ENCODE data around the gene HECTD4.

HECTD4 gene

DNA sequence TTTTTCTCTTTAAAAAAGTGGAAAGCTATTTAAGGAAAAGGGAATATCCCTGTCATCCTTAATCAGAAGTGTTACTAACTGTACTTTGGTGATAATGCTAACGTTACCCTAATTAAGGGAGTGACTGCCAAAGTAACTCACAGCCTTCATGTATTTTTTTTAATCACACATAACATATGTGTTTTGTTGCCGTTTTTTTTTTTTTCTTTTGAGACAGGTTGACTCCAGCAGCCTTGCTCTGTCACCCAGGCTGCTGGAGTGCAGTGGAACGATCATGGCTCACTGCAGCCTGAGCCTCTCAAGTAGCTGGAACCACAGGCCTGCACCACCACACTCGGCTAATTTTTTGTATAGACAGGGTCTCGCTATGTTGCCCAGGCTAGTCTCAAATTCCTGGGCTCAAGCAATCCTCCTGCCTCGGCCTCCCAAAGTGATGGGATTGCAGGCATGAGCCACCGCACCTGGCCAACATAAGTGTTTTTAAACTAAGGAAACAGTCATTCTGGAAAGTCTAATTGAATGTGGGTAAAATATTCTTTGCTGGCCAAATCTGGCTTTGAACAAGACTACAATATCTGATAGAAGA is 56.5 kb downstream of the HECTD4 start:
- H3K4me3 ChIP-seq (replicated peaks; ENCODE audit: low read depth, low read length), result no peak overlapping the region
- TF ChIP-seq, protein P1, sequence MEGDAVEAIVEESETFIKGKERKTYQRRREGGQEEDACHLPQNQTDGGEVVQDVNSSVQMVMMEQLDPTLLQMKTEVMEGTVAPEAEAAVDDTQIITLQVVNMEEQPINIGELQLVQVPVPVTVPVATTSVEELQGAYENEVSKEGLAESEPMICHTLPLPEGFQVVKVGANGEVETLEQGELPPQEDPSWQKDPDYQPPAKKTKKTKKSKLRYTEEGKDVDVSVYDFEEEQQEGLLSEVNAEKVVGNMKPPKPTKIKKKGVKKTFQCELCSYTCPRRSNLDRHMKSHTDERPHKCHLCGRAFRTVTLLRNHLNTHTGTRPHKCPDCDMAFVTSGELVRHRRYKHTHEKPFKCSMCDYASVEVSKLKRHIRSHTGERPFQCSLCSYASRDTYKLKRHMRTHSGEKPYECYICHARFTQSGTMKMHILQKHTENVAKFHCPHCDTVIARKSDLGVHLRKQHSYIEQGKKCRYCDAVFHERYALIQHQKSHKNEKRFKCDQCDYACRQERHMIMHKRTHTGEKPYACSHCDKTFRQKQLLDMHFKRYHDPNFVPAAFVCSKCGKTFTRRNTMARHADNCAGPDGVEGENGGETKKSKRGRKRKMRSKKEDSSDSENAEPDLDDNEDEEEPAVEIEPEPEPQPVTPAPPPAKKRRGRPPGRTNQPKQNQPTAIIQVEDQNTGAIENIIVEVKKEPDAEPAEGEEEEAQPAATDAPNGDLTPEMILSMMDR (IDR thresholded peaks at IDR 0.05; ENCODE audit: insufficient read depth, low read length, poor library complexity, severe bottlenecking), result no peak
- no peaks in the 10 kb centered on the region for H3K36me3 ChIP-seq (ENCODE audit: control insufficient read depth, insufficient read depth, low read length)
- H3K27me3 ChIP-seq (replicated peaks; ENCODE audit: control insufficient read depth, insufficient read depth, low read length), result no peaks in the 10 kb centered on the region
- DNase-seq (ENCODE audit: extremely low read depth, insufficient read length), result no peak

DNA sequence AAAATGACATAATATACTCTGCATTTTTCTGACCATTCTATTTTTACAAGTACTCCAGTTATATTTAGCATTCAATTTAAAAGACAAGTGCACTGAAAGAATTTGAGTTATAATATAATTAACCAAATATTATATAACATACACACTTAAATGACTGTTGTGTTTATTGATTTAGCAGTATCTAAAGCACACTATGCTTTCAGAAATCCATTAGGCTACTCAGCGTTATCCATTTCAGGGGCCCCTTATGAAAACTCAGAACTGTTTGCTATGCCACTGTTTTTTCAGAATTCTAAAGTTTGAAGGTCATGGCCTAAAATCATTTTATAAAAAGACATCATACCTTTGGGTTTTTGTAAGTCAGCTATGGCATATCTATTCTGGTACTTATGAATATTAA is 57.1 kb downstream of the HECTD4 start:
- TF ChIP-seq, protein P1 (IDR thresholded peaks at IDR 0.05; ENCODE audit: insufficient read depth, low read length, poor library complexity, severe bottlenecking), result no peak
- H3K27me3 ChIP-seq (replicated peaks; ENCODE audit: control insufficient read depth, insufficient read depth, low read length), result no peaks in the 10 kb centered on the region
- no peaks in the 10 kb centered on the region for H3K36me3 ChIP-seq (ENCODE audit: control insufficient read depth, insufficient read depth, low read length)
- no peak for DNase-seq (ENCODE audit: extremely low read depth, insufficient read length)
- no peak overlapping the region for H3K4me3 ChIP-seq (replicated peaks; ENCODE audit: low read depth, low read length)

DNA sequence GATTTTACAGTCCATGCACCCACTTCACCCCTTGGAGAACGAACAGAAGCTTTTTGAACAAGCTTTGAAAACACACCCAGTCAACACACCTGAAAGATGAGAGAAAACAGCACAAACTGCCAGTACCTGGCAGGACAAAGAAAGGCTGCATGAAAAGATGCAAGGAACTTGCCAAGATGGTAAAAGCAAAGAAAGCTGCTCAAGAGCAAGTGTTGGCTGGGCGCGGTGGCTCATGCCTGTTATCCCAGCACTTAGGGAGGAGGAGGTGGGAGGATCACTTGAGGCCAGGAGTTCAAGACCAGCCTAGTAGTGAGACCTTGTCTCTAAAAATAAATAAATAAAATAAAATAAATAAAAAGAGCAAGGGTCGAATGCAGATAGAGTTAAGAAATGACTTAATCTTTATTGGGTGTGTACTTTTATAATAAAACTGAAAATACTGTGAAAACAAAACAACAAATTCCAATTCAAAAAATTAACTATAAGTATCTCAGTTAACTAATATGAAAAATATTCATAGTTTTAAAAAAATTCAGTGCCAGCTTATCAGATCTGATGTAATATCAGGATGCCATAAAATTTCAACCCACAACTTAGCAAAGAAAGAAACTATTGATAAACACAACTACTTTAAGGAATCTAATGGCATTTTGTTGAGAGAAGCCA is 59.2 kb downstream of the HECTD4 start:
- TF ChIP-seq, protein P1 (IDR thresholded peaks at IDR 0.05; ENCODE audit: insufficient read depth, low read length, poor library complexity, severe bottlenecking), result no peak
- DNase-seq (ENCODE audit: extremely low read depth, insufficient read length), result no peak
- peaks cover 5% of the 10 kb centered on the region for H3K36me3 ChIP-seq (ENCODE audit: control insufficient read depth, insufficient read depth, low read length)

DNA sequence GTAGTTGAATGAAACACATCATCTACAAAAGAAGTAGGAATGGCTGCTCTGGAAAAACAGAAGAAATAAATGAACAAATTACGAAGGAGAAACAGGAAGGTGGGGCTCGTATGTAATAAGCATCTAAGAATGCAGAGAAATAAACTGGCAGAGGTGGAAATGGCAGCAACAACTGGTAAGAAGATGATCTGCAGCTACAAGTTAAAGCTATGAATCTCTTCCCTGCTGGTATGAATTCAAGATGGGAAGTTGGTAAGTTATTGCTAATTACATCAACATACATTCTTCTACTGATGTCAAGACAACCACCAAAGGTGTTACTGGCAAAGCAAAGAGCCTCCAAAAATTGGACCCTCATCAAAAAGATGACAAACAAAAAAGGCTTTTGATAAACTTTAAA is 59.8 kb downstream of the HECTD4 start:
- Histone ChIP-seq H3K36me3 (ENCODE audit: control insufficient read depth, insufficient read depth, low read length) (peaks cover 5% of the 10 kb centered on the region), H3K4me3 (replicated peaks; ENCODE audit: low read depth, low read length) (no peak overlapping the region), H3K27me3 (replicated peaks; ENCODE audit: control insufficient read depth, insufficient read depth, low read length) (no peaks in the 10 kb centered on the region)
- DNase-seq (ENCODE audit: extremely low read depth, insufficient read length), result no peak
- TF ChIP-seq, protein P1 (IDR thresholded peaks at IDR 0.05; ENCODE audit: insufficient read depth, low read length, poor library complexity, severe bottlenecking), result no peak

More for the DNA sequence above, 59.2 kb downstream of the HECTD4 start:
- Histone ChIP-seq H3K27me3 (replicated peaks; ENCODE audit: control insufficient read depth, insufficient read depth, low read length) (no peaks in the 10 kb centered on the region), H3K4me3 (replicated peaks; ENCODE audit: low read depth, low read length) (no peak overlapping the region)

DNA sequence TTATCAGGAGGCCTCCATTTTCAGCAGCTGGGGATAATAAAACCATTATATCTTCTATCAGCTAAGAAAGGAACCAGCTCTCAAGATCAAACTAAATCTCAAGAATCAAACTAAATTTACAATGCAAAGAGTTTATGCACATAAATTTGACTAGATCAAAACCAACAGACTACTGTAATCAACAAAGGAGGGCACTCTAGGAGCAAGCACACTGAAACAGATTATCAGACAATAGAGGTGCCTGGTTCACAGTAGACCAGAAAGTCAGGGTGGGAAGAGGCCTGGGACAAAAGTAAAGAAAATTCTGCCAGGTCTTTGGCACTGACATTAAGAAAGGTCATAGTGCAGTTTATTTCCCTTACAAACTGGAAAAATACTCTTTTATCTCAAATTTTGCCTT is 61.0 kb downstream of the HECTD4 start:
- H3K27me3 ChIP-seq (replicated peaks; ENCODE audit: control insufficient read depth, insufficient read depth, low read length), result no peaks in the 10 kb centered on the region
- H3K4me3 ChIP-seq (replicated peaks; ENCODE audit: low read depth, low read length), result no peak overlapping the region
- TF ChIP-seq, protein P1 (IDR thresholded peaks at IDR 0.05; ENCODE audit: insufficient read depth, low read length, poor library complexity, severe bottlenecking), result no peak
- H3K36me3 ChIP-seq (ENCODE audit: control insufficient read depth, insufficient read depth, low read length), result peaks cover 5% of the 10 kb centered on the region
- DNase-seq (ENCODE audit: extremely low read depth, insufficient read length), result no peak
